Measurements from ENCODE around the gene ACSL6. TPM values are rescaled to one million over a fixed set of nuclear protein-coding genes. Genes with fewer than 3 reads are reported as not detected.

The ACSL6 gene
- total RNA-seq (2014; rRNA removed; shearing (Covaris generic)) = 0.03 and 0.06 TPM in 2 replicates
- polyA plus RNA-seq (2015; cell fraction: cytosol; rRNA removed) = 0.03 TPM in 1 of 2 replicates, not detected in the other
- polyA plus RNA-seq (2015; cell fraction: nucleus; rRNA removed) = 0.07 and 0.50 TPM in 2 replicates

- no peak for DNase-seq (ENCODE audit: low read depth)
These were observed at the start of gene ACSL6 for GRCh38 chr5:132011622-132012343. Gene ACSL6 (minus strand): TSS chr5:132011658. CDS start chr5:132011553, 105 bp downstream.

- DNase-seq (ENCODE audit: low read depth) = no peak
These were observed 49.2 kb upstream of the ACSL6 start, which contains the start of gene IL3 for GRCh38 chr5:132060501-132061161. Gene IL3 (plus strand): TSS chr5:132060655. CDS start chr5:132060707, 52 bp downstream.

GRCh38 chr5:132059696-132060500 is 48.4 kb upstream of the ACSL6 start:
- DNase-seq (ENCODE audit: low read depth) = no peak

- no peak for DNase-seq (ENCODE audit: low read depth)
These were observed 47.7 kb upstream of the ACSL6 start for GRCh38 chr5:132059043-132059695.

GRCh38 chr5:132058646-132059042 is 47.2 kb upstream of the ACSL6 start:
- DNase-seq (ENCODE audit: low read depth) = no peak

- no peak for DNase-seq (ENCODE audit: low read depth)
These were observed 46.2 kb upstream of the ACSL6 start for GRCh38 chr5:132057498-132058255.

GRCh38 chr5:132056610-132057497 is 45.4 kb upstream of the ACSL6 start:
- DNase-seq (ENCODE audit: low read depth) = no peak

GRCh38 chr5:132055808-132056609 is 44.6 kb upstream of the ACSL6 start:
- no peak for DNase-seq (ENCODE audit: low read depth)

- no peak for DNase-seq (ENCODE audit: low read depth)
These were observed 44.0 kb upstream of the ACSL6 start for GRCh38 chr5:132055441-132055807.

- DNase-seq (ENCODE audit: low read depth) = no peak
These were observed 43.4 kb upstream of the ACSL6 start for GRCh38 chr5:132054697-132055440.

- DNase-seq (ENCODE audit: low read depth) = no peak
These were observed 42.7 kb upstream of the ACSL6 start for GRCh38 chr5:132054031-132054696.

- no peak for DNase-seq (ENCODE audit: low read depth)
These were observed 42.0 kb upstream of the ACSL6 start for GRCh38 chr5:132053483-132053882.

- DNase-seq (ENCODE audit: low read depth) = no peak
These were observed 41.1 kb upstream of the ACSL6 start for GRCh38 chr5:132052520-132052919.

- DNase-seq (ENCODE audit: low read depth) = no peak
These were observed 39.4 kb upstream of the ACSL6 start for GRCh38 chr5:132050661-132051552.

GRCh38 chr5:132050136-132050535 is 38.7 kb upstream of the ACSL6 start:
- no peak for DNase-seq (ENCODE audit: low read depth)

- DNase-seq (ENCODE audit: low read depth) = no peak
These were observed 38.1 kb upstream of the ACSL6 start for GRCh38 chr5:132049559-132049958.
